M059J (cell line): ENCODE results near the gene STAMBPL1. TPM values are rescaled to one million over a fixed set of nuclear protein-coding genes. Genes with fewer than 3 reads are reported as not detected.
A peak's percentile ranks its signal among the peaks of the same experiment; 100 is the strongest.

Experiments
- DNase-seq: peaks from one replicate; pipeline ENCODE4 v3.0.0-alpha.2; 2012; ENCODE audit warnings: low read depth
- total RNA-seq: library from RNA; depleted of rRNA; stranded (reverse); fragments of >200 nt; shearing (Covaris generic); gene quantifications from 2 replicates; pipeline ENCODE4 v1.2.3, GENCODE V29; 2014

STAMBPL1 gene
- total RNA-seq, 1 experiment from 2014 or later: 22.8 TPM

DNA sequence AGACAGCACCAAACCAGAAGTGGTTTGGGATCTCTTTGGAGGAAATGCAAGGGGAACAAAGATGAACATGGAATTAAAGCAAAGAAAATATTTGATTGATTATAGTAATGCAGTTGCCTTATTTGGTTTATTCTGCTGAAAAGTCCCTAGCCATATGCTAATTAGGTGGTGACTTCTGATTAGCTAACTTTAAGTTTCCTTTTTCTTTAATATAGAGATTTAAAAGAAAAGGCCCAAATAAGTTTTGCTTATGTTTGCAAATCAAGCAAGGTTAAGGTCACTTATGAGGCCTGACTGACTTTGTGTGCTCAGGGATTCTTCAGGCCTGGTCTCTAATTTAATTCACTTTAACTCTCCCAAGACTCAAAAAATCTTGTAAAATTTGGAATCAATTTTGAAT lies 22.2 kb upstream of the STAMBPL1 start:
- DNase-seq: no peak

GRCh38 chr10:88858491-88858890 lies 21.6 kb upstream of the STAMBPL1 start:
- DNase-seq: no peak

- DNase-seq: no peak
Observed at GRCh38 chr10:88861036-88861435, 19.0 kb upstream of the STAMBPL1 start.

DNA sequence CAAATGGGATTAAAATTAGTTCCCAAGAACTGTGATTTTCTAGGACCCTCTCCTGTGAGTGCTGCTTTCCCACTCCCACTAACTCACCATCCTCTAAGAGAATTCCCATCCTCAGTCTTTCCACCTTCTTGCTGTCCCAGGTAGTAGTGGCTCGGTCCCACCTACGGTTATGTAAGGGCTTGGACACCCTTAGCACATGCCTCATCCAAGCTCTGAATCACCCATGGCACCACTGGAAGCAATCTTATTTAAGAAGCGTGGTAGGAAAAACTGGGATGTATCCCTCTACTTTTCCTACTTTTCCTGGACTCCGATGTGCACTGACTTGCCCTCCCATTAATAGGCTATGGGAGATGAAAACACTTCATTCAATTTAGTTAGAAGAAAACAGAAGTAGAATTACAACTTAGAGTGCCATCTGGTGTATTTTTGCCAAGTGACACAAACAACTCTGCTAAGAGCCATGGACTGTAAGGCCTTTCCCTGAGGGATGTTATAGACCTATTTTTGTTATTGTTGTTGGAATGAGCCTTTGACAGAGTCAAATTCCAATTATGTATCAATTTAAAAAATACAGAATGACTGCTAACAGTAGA lies 14.7 kb upstream of the STAMBPL1 start:
- DNase-seq: peak; percentile 37

- DNase-seq: no peak
Observed at GRCh38 chr10:88866454-88866853, 13.6 kb upstream of the STAMBPL1 start.

GRCh38 chr10:88870089-88870488 lies 10.0 kb upstream of the STAMBPL1 start:
- no peak for DNase-seq

DNA sequence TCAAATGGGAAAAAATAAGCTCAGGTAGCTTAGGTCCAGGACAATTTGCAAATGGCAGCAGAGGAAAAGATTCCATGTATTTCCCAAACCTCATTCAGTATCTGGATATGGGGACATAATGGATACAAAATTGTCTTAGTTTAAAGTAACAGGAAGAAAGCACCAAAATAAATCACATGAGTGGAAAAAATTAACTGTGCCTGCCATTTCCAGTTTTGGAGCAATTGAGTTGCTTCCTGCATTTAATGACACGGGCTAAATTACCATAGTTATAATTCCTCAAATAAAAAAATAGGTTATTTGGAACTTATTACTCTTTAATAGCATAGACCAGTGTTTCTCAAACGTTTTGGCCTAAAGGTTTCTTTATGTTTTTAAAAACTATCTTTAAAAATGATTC lies 6.3 kb upstream of the STAMBPL1 start:
- DNase-seq: no peak

GRCh38 chr10:88874281-88874680 lies 5.8 kb upstream of the STAMBPL1 start:
- DNase-seq: no peak

DNA sequence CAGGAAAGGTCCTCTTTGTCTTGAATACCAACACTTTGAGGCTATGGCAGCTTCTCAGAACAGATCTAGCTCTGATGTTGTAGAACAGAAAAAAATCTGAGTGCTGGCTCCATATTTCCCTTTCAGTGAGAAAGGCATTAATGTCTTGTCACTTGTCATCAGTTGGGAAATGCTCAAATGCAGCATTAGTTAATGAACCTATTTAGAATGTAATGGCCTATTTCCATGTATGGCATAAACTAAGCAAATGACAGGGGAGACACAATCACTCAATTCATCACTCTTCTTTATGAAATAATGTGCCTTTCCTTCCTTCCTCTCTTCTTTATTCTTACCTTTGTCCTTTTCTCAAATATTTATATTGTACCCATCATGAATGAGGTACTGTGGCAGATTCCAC lies 5.0 kb upstream of the STAMBPL1 start:
- DNase-seq: no peak

GRCh38 chr10:88877298-88877697 lies 2.7 kb upstream of the STAMBPL1 start:
- no peak for DNase-seq

GRCh38 chr10:88880282-88881076 lies 434 bp downstream of the STAMBPL1 start:
- peak; percentile 86 for DNase-seq

GRCh38 chr10:88881320-88881719 lies 1.3 kb downstream of the STAMBPL1 start:
- peak; percentile 30 for DNase-seq

DNA sequence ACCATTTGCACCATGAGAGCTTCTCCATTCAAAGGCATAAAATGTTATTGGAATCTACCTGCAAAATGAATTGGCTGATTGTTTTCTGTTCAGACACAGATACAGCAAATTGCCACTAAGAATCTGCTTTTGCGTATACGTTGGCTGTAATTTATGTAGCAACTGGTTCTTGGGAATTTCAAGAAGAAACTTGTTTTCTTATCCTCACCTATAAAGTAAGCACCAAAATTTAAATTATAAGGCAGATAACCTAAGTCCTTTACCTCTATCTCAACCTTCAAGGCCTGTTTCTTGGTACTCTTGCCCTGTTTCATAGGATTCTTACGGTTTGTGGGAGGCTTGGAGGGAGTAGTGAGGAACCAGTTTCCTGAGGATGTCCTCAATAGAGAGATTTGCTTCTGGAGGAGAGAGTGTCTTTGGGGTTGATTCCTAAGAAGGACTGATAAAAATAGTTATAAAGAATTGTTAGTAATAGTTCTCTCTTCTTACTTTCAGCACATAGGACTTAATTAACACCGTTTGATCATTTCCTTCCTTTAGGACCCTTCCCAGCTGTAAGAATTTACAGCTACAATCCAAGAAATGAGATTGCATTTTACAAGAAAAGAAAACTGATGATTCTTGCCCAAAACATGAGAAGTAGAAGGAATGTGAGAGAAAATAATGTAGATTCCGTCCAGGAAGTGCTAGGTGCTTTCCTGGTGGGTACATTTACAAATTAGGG lies 2.0 kb downstream of the STAMBPL1 start:
- peak; percentile 45 for DNase-seq

DNA sequence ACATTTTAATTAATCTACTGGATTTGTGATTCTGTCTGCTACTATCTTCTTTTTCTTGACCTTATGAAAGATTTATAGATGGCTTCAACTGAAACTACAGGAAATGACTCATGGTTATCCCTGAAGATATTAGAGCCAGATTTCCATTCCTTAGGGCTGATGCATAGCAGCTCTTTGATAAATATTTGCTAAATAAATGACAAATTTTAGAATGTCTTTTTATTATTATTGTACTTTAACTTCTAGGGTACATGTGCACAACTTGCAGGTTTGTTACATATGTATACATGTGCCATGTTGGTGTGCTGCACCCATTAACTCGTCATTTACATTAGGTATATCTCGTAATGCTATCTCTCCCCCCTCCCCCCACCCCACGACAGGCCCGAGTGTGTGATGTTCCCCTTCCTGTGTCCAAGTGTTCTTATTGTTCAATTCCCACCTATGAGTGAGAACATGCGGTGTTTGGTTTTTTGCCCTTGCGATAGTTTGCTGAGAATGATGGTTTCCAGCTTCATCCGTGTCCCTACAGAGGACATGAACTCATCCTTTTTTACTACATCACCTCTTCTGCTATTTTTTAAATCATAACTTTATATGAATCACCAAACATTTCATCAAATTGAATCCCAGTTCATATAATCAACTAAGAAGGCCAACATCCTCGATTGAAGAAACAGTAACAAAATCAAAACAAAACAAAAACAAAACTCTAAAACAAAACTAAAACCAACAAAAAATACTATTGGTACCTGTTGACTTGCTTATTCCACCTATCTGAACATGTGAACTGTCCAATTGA lies 2.8 kb downstream of the STAMBPL1 start:
- DNase-seq: peak; percentile 88

- DNase-seq: peak; percentile 71
Observed at GRCh38 chr10:88883448-88883809, 3.4 kb downstream of the STAMBPL1 start.

DNA sequence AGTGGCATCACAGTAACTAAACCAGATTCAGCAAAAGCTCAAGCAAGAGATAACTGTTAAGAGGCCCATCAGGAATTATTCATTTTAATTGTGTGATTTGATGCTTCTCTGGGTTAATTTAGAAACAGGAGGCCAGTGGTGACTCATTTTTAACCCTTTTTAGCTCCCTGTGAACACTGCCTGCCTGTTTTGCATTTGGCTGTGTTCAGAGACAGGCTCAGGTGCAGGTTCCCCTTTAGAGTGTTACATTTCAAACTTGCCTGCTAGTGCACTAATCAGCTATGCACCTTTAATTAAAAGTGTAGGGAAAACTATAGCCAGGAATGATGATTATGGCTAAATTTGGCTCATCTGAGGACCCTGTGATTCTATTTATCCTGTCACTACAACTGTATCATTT lies 6.5 kb downstream of the STAMBPL1 start:
- DNase-seq: peak; percentile 28

- DNase-seq: no peak
Observed at GRCh38 chr10:88888810-88889445, 8.9 kb downstream of the STAMBPL1 start.

DNA sequence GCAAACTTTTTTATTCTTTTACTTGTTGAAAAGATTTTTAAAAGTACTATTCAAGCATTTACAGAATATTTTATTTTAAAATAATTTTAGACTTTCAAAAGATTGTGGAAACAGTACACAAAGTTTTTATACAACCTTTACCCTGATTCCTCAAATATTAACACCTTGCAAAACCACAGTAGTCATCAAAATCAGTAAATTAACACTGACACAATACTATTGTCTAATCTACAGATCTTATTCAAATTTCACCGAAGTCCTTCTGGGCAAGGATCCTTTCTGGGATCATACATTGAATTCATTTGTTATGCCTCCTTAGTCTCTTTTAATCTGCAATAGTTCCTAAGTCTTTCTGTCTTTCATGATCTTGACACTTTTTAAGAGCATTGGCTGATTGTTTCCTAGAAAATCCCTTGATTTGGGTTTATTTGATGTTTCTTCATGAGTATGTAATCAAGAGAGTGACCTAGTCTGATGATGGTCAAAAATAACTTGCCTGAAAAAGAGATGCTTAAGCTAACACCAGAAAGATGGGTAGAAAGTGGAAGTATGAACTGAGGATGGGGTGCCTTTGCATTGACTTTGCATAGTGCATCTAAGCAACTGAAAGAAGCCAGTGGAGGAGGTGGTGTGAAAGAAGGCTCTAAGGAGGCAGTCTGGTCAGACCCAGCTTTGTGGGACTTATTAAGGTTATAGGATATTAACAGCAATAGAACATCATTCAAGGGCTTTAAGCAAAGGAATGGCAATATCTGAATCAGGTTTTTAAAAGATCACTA lies 9.7 kb downstream of the STAMBPL1 start:
- no peak for DNase-seq

DNA sequence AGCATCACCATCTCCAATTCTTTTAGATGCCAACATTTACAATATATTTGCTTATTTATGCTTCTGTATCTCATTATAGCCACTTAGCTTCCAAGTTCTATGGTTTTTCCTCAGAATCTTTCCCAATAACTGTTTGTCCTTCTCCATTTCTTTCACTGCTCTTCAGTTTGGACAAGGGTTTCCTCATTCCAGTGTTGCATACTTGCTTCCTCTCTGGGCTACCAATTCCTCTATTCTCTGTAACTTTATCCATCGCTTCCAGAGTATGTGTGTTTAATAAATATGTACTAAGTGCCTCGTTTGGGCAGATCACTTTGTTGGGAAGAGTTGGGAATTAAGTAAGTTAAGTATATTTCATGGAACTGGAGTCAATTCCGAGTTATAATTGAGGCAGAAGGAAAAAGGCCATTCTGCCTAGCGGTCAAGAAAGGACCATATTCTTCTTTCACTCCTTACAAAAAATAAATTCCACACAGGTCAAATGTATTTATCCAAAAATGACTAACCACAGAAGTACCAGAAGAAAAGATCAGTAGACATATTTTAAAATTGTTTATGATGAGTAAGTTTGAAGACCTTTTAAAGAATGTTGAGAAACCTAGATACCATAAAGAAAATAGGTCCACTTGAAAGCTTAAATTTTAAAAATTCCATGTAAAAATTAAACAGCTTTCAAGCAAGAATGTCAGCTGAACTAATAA lies 10.8 kb downstream of the STAMBPL1 start:
- no peak for DNase-seq
